ENCODE measurements around the gene FAM98B. TPM values are rescaled to one million over a fixed set of nuclear protein-coding genes. Genes with fewer than 3 reads are reported as not detected.

FAM98B gene
- total RNA-seq, 1 experiment from 2014 or later, result 38.1 TPM

- TF ChIP-seq ARID4B (CRISPR knock-in tag; IDR thresholded peaks at IDR 0.05; ENCODE audit: borderline replicate concordance) (peak; percentile 51; the same call in 1 of the 2 replicates), EMX1 (CRISPR knock-in tag; IDR thresholded peaks at IDR 0.05) (0 out of 2 replicates have a peak, but pooled peaks have one; percentile 67), USF1 (CRISPR knock-in tag; IDR thresholded peaks at IDR 0.05) (no peak; the same call in 1 of the 2 replicates), SP1 (CRISPR knock-in tag; conservative IDR thresholded peaks at IDR 0.05) (peak; percentile 74), NFYB (CRISPR knock-in tag; conservative IDR thresholded peaks at IDR 0.05; ENCODE audit: low read depth) (no peak), HMGXB4 (CRISPR knock-in tag; IDR thresholded peaks at IDR 0.05) (peak; percentile 72; the same call in 1 of the 2 replicates)
Observed at GRCh38 chr15:38453971-38454695, at the start of gene FAM98B (continued).

GRCh38 chr15:38406436-38406835, 47.5 kb upstream of the FAM98B start:
- peaks cover 2% of the 10 kb centered on the region; the same call in 1 of the 2 replicates for H3K4me1 Mint-ChIP-seq
- H3K9me3 Mint-ChIP-seq, result peaks cover 20% of the 10 kb centered on the region
- POLR2A ChIA-PET, result no interaction called here
- no peak for TF ChIP-seq USF2 (CRISPR knock-in tag; IDR thresholded peaks at IDR 0.05)
- no peak for TF ChIP-seq ZNF423 (CRISPR knock-in tag; IDR thresholded peaks at IDR 0.05)
- DNase-seq (ENCODE audit: low spot score) (no peak), ATAC-seq (no peak)
- peaks cover 7% of the 10 kb centered on the region; the same call in 1 of the 2 replicates for H3K36me3 Mint-ChIP-seq
- no peak overlapping the region for H3K27ac Mint-ChIP-seq
- H3K4me3 Mint-ChIP-seq, result no peak overlapping the region
- CTCF ChIA-PET, result no interaction called here
- H3K27me3 Mint-ChIP-seq (ENCODE audit: low read depth), result no peaks in the 10 kb centered on the region

- ChIA-PET CTCF (no interaction called here), POLR2A (no interaction called here)
- peaks cover 7% of the 10 kb centered on the region; the same call in 1 of the 2 replicates for H3K36me3 Mint-ChIP-seq
- H3K9me3 Mint-ChIP-seq, result peaks cover 17% of the 10 kb centered on the region
- peaks cover 2% of the 10 kb centered on the region; the same call in 1 of the 2 replicates for H3K4me1 Mint-ChIP-seq
- H3K27me3 Mint-ChIP-seq (ENCODE audit: low read depth), result no peaks in the 10 kb centered on the region
- ATAC-seq (no peak), DNase-seq (ENCODE audit: low spot score) (no peak)
- H3K27ac Mint-ChIP-seq, result no peak overlapping the region
- H3K4me3 Mint-ChIP-seq, result no peak overlapping the region
- TF ChIP-seq ATF3 (CRISPR knock-in tag; conservative IDR thresholded peaks at IDR 0.05) (no peak), MYBL2 (CRISPR knock-in tag; IDR thresholded peaks at IDR 0.05) (no peak), FOXP4 (CRISPR knock-in tag; IDR thresholded peaks at IDR 0.05) (no peak), OVOL2 (CRISPR knock-in tag; IDR thresholded peaks at IDR 0.05; ENCODE audit: borderline replicate concordance) (no peak), ZNF671 (CRISPR knock-in tag; IDR thresholded peaks at IDR 0.05) (no peak), ZNF532 (CRISPR knock-in tag; IDR thresholded peaks at IDR 0.05; ENCODE audit: borderline replicate concordance) (no peak), HMGA2 (CRISPR knock-in tag; IDR thresholded peaks at IDR 0.05) (no peak), USF1 (CRISPR knock-in tag; IDR thresholded peaks at IDR 0.05) (no peak), SOX15 (CRISPR knock-in tag; IDR thresholded peaks at IDR 0.05) (no peak), ZNF423 (CRISPR knock-in tag; IDR thresholded peaks at IDR 0.05) (no peak)
Observed at GRCh38 chr15:38408576-38408975, 45.4 kb upstream of the FAM98B start.
